NCI-H1048 (cell line): ENCODE data around the gene DGCR6L.
A peak's percentile ranks its signal among the peaks of the same experiment; 100 is the strongest.
"Not testable (repeated sequence)": the region's sequence is repeated elsewhere in the genome, so short reads cannot be mapped to it uniquely, and the experiment has no call there.

Experiments used
- DNase-seq: peaks from one replicate; lab custom pipeline; 2025; lab: John Stamatoyannopoulos, UW

The DGCR6L gene

GRCh38 chr22:20275325-20275724 lies 44.5 kb downstream of the DGCR6L start:
- DNase-seq = not testable (repeated sequence)

GRCh38 chr22:20274374-20274773 lies 45.5 kb downstream of the DGCR6L start:
- not testable (repeated sequence) for DNase-seq

GRCh38 chr22:20273758-20274181 lies 46.1 kb downstream of the DGCR6L start:
- DNase-seq = no peak

GRCh38 chr22:20272700-20273099 lies 47.2 kb downstream of the DGCR6L start:
- DNase-seq = no peak

- DNase-seq = no peak
These were observed 47.7 kb downstream of the DGCR6L start for GRCh38 chr22:20272174-20272573.

- no peak for DNase-seq
These were observed 48.5 kb downstream of the DGCR6L start for GRCh38 chr22:20271114-20271994.

GRCh38 chr22:20270190-20271113 lies 49.4 kb downstream of the DGCR6L start:
- not testable (repeated sequence) for DNase-seq

GRCh38 chr22:20269673-20270072 lies 50.2 kb downstream of the DGCR6L start:
- DNase-seq = not testable (repeated sequence)

- DNase-seq = not testable (repeated sequence)
These were observed 50.7 kb downstream of the DGCR6L start for GRCh38 chr22:20269201-20269600.

- DNase-seq = peak; percentile 3
These were observed 51.4 kb downstream of the DGCR6L start, which contains the start of gene RTN4R for GRCh38 chr22:20268279-20269012. TSS of gene RTN4R (minus strand) at chr22:20268318. CDS start at chr22:20268092, 226 bp downstream.

GRCh38 chr22:20267441-20268278 lies 52.2 kb downstream of the DGCR6L start:
- DNase-seq = no peak

GRCh38 chr22:20266667-20267440 lies 53.0 kb downstream of the DGCR6L start:
- DNase-seq = not testable (repeated sequence)

GRCh38 chr22:20265772-20266666 lies 53.8 kb downstream of the DGCR6L start:
- not testable (repeated sequence) for DNase-seq

GRCh38 chr22:20264614-20265452 lies 55.0 kb downstream of the DGCR6L start:
- DNase-seq = no peak
